Kidney (tissue), 22 donors: Measurements from ENCODE around the gene ADAMTS3. TPM values are rescaled to one million over a fixed set of nuclear protein-coding genes. Genes with fewer than 3 reads are reported as not detected.

Experiments
- DNase-seq, 5 donors: peaks; one replicate each; pipeline ENCODE4 v3.0.0-alpha.2; 2013 to 2020
- FAIRE-seq: peaks from 2 replicates; lab custom pipeline; 2012; peaks lifted over from hg19 to GRCh38; lab: Jason Lieb, UNC
- H3K27ac ChIP-seq, 2 donors: one replicate each; pipeline ENCODE4 v1.7.0; 2013; ENCODE audit warnings: low read depth in 2 of 2, low read length in 2 of 2, inconsistent platforms in 1 of 2
- H3K27me3 ChIP-seq: one replicate; pipeline ENCODE4 v1.7.1; 2013; ENCODE audit warnings: low read length, inconsistent platforms; ENCODE audit not compliant: control insufficient read depth, insufficient read depth
- H3K36me3 ChIP-seq, 3 donors: one replicate each; pipeline versions ENCODE4 v1.7.0 to v1.7.1; 2013; ENCODE audit warnings: low read length in 3 of 3, control low read depth in 1 of 3, inconsistent platforms in 1 of 3; ENCODE audit not compliant: insufficient read depth in 3 of 3, control insufficient read depth in 2 of 3
- H3K4me1 ChIP-seq, 3 donors: one replicate each; pipeline versions ENCODE4 v1.7.0 to v1.7.1; 2013; ENCODE audit warnings: low read length in 3 of 3, inconsistent platforms in 1 of 3, low read depth in 1 of 3; ENCODE audit not compliant: control insufficient read depth in 2 of 3, insufficient read depth in 2 of 3
- H3K4me3 ChIP-seq, 3 donors: one replicate each; pipeline versions ENCODE4 v1.7.0 to v1.8.1; 2013; ENCODE audit warnings: low read length in 3 of 3, control low read depth in 1 of 3, inconsistent platforms in 1 of 3
- H3K9ac ChIP-seq, 3 donors: one replicate each; pipeline versions ENCODE4 v1.7.0 to v1.7.1; 2013; ENCODE audit warnings: low read length in 3 of 3, control low read depth in 1 of 3, inconsistent platforms in 1 of 3
- H3K9me3 ChIP-seq, 3 donors: one replicate each; pipeline versions ENCODE4 v1.7.0 to v1.7.1; 2013; ENCODE audit warnings: low read length in 3 of 3, control low read depth in 1 of 3, inconsistent platforms in 1 of 3; ENCODE audit not compliant: control insufficient read depth in 2 of 3, insufficient read depth in 1 of 3
- intact Hi-C: fragments of 100-400 bp; cut with DNase I; formaldehyde crosslinking; loops from one replicate; pipeline ENCODE4 v1.11.1; 2022
- long read RNA-seq, 10 donors: library from polyadenylated mRNA in 1 of 10; unstranded in 1 of 10; transcript quantifications; one replicate each; pipeline ENCODE4 v2.0.0 and lab custom pipeline, GENCODE V29; 2021 to 2026
- polyA plus RNA-seq: library from polyadenylated mRNA; stranded (reverse); fragments of 350-450 nt; fragmentation: Illumina TruSeq; extraction: RNeasy Lipid Tissue Mini Kit (QIAGEN cat#74804); gene quantifications from one replicate; pipeline ENCODE4 v1.2.3, GENCODE V29; 2014; ENCODE audit warnings: low read depth, low replicate concordance; ENCODE audit not compliant: insufficient read depth
- total RNA-seq: library from RNA; stranded (reverse); fragmentation: NEBNext Ultra II Directional; extraction: Animal tissue kit (Norgen Biotek cat#: 25700); gene quantifications from one replicate; pipeline ENCODE4 v1.2.1, GENCODE V29; 2021
- TF ChIP-seq, protein P1 (sequence below): IDR thresholded peaks from 3 replicates; pipeline ENCODE4 v1.5.1; 2012; ENCODE audit warnings: mild to moderate bottlenecking, moderate library complexity, borderline replicate concordance; ENCODE audit not compliant: insufficient read depth; ENCODE audit errors: extremely low read depth
- donor health status: control.
- donor health status: control.
- donor health status: control.
- donor health status: control.
- donor health status: control.
- donor health status: DM: yes; HTN: yes; CAD: no.
- donor health status: Normal renal cell carcinoma (clear cell type).

Gene ADAMTS3
- 4.2 TPM for total RNA-seq
- polyA plus RNA-seq: 0.56 TPM
- long read RNA-seq, donor 1, full-length matches to known transcripts: 1 of 1 reads
- long read RNA-seq, donor 1, partial matches to known transcripts: 0 of 1 reads
- long read RNA-seq, donor 1, other reads (novel, unspliced or antisense): 0 of 1 reads
- long read RNA-seq, donor 2: 0 reads
- long read RNA-seq, donor 3: 0 reads
- long read RNA-seq, donor 4, full-length matches to known transcripts: 1 of 1 reads
- long read RNA-seq, donor 4, partial matches to known transcripts: 0 of 1 reads
- long read RNA-seq, donor 4, other reads (novel, unspliced or antisense): 0 of 1 reads
- long read RNA-seq, donor 5: 0 reads
- long read RNA-seq, donor 6: 0 reads
- long read RNA-seq, donor 7, partial matches to known transcripts: 1 of 3 reads
- long read RNA-seq, donor 7, other reads (novel, unspliced or antisense): 2 of 3 reads
- long read RNA-seq, donor 8: 0 reads
- long read RNA-seq, donor 9: 0 reads
- long read RNA-seq, donor 10, full-length matches to known transcripts: 1 of 1 reads
- long read RNA-seq, donor 10, partial matches to known transcripts: 0 of 1 reads
- long read RNA-seq, donor 10, other reads (novel, unspliced or antisense): 0 of 1 reads

DNA sequence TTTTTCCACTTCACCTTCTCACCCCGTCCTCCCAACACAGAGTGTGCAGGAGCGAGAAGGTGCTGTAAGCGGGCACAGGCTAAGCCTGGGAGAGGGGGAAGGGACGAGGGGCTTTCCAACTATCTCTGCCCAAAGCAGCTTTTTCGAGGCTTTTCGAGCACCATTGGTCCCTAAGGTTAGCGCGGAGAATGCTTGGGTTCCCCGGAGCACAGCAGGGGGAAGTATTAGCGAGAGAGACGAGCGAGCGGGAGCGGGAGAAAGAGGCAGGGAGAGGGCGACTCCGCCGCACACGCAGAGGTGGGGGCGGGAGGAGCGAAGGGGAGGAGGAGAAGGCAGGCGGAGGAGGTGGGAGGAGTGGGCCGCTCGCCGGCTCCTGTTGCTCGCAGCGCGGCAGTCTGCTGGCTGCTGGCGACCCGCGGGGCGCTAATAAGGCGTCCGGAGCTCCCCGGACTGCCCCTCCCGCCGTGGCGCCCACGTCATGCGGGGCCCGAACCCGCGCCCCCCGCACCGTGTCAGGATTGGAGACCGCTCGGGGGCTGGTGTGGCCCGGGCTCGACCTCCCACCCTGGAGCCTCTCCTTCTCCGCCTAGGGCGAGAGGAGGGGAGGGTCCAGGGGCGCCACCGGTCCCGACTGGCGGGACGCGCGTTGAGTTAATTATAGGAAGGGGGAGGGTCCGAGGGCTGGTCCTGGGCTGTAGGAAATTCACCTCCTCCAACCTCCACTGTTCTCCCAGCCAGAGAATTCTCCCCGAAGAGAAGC is at the start of gene ADAMTS3:
Gene ADAMTS3 (minus strand): TSS at position 263 of the 760 bp plus-strand sequence. CDS start 459 bp downstream, outside the sequence.
- Histone ChIP-seq H3K9ac (peak within 1 kb of the TSS; percentile 64 to 72 (median 68)), H3K4me1 (no peaks in the 10 kb centered on the region), H3K27ac (peak within 1 kb of the TSS; percentile 66 to 73), H3K36me3 (no peaks in the 10 kb centered on the region), H3K27me3 (no peaks in the 10 kb centered on the region), H3K9me3 (no peaks in the 10 kb centered on the region), H3K4me3 (peak within 1 kb of the TSS; percentile 76 to 86 (median 79))
- DNase-seq (peak; percentile 89 to 95 (median 93)), FAIRE-seq (no peak)
- intact Hi-C loops: no loop called here
- TF ChIP-seq, protein P1, sequence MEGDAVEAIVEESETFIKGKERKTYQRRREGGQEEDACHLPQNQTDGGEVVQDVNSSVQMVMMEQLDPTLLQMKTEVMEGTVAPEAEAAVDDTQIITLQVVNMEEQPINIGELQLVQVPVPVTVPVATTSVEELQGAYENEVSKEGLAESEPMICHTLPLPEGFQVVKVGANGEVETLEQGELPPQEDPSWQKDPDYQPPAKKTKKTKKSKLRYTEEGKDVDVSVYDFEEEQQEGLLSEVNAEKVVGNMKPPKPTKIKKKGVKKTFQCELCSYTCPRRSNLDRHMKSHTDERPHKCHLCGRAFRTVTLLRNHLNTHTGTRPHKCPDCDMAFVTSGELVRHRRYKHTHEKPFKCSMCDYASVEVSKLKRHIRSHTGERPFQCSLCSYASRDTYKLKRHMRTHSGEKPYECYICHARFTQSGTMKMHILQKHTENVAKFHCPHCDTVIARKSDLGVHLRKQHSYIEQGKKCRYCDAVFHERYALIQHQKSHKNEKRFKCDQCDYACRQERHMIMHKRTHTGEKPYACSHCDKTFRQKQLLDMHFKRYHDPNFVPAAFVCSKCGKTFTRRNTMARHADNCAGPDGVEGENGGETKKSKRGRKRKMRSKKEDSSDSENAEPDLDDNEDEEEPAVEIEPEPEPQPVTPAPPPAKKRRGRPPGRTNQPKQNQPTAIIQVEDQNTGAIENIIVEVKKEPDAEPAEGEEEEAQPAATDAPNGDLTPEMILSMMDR: no peak

DNA sequence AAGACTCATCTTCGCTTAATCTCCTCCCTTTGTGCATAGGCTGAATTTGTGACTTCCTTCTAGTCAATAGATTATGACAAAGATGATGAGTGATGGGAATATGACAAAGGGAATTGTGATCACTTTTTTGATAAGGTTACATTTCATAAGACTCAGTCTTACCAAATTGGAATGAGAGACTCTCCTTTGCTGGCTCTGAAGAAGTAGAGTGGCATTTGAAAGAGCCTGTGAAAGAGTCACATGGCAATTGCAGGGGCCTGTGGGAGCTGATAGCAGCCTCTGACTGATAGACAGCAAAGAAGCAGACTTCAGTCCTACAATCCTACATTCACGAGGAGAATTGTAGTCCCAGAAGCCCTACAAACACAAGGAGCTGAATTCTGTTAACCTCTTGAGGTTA is 44.9 kb upstream of the ADAMTS3 start:
- intact Hi-C loops: no loop called here
- H3K4me3 ChIP-seq: no peak overlapping the region
- DNase-seq (no peak), FAIRE-seq (no peak)
- TF ChIP-seq, protein P1: no peak
- no peaks in the 10 kb centered on the region for H3K27me3 ChIP-seq
- no peak overlapping the region for H3K27ac ChIP-seq
- H3K9ac ChIP-seq: no peak overlapping the region
- peaks cover 0 to 3% (median 0%) of the 10 kb centered on the region in 3 donors for H3K9me3 ChIP-seq
- H3K36me3 ChIP-seq: no peaks in the 10 kb centered on the region
- H3K4me1 ChIP-seq: no peaks in the 10 kb centered on the region

DNA sequence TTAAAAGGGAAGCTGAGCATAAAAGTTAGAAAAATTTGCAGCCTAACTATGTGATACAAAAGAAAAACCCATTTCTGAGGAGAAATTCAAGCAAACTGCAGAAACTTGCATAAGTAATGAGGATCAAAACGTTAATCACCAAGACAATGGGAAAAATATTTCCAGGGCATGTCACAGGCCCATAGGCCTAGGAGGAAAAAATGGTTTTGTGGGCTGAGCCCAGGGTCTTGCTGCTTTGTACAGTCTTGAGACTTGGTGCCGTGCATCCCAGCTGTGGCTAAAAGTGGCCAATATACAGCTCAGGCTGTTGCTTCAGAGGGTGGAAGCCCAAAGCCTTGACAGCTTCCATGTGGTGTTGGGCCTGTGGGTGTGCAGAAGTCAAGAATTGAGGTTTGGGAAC is 37.7 kb upstream of the ADAMTS3 start:
- H3K27ac ChIP-seq: no peak overlapping the region
- no peak overlapping the region for H3K9ac ChIP-seq
- peaks cover 0 to 4% (median 3%) of the 10 kb centered on the region in 3 donors for H3K9me3 ChIP-seq
- TF ChIP-seq, protein P1: no peak
- H3K27me3 ChIP-seq: no peaks in the 10 kb centered on the region
- H3K4me3 ChIP-seq: no peak overlapping the region
- no peaks in the 10 kb centered on the region for H3K36me3 ChIP-seq
- DNase-seq (no peak), FAIRE-seq (no peak)
- intact Hi-C loops: no loop called here
- H3K4me1 ChIP-seq: no peaks in the 10 kb centered on the region
